IPS-11a (cell line): Measurements from ENCODE around the gene ADCY5.

Experiments
- H3K4me3 ChIP-seq: one replicate; pipeline ENCODE4 v1.5.1; 2013; ENCODE audit warnings: low read depth, low read length, control low read depth

ADCY5 gene

GRCh38 chr3:123346021-123346420 is 102.9 kb downstream of the ADCY5 start:
- no peak overlapping the region for H3K4me3 ChIP-seq

GRCh38 chr3:123344907-123345594 is 103.8 kb downstream of the ADCY5 start:
- no peak overlapping the region for H3K4me3 ChIP-seq

GRCh38 chr3:123344175-123344906 is 104.5 kb downstream of the ADCY5 start:
- no peak overlapping the region for H3K4me3 ChIP-seq

DNA sequence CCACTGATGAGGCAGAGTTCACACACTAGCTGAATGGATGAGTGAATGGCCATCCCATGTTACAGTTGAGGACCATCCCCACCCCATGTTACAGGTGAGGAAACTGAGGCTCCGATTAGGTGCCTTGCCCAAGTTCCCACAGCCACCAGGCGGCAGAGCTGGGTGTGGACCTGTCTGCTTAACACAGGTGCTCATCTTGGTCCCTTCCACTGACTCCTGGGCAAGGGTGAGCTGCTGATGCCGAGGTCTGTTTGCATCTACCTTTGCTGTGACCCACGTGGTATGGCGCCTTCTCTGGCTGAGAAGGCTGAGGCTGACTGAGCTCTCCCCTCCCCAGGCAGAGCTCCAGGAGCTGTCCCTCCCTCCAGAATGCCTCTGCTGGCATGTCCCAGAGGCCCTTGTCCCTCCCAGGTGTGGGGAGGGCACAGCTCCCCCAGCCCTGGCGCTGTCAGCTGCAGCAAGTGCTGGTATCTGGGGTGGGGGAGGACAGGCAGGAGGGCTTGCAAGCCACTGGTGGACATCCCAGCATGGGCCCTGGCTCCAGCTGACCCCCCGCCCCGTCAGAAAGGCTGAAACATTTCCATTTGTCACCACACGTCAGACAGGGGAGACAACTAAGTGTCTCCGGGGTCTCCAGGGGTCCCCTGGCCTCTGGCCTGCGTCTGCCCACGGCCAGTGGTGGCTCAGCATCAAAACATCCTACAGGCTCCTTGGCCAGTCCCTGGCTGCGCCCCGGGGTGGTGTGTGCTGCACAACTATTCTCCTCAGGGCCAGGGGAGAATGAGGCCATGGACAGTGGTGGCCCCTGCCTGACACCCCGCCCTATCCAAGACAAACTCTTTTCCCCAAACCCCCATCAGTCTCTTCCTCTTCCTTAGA is 105.4 kb downstream of the ADCY5 start:
- H3K4me3 ChIP-seq: no peak overlapping the region

DNA sequence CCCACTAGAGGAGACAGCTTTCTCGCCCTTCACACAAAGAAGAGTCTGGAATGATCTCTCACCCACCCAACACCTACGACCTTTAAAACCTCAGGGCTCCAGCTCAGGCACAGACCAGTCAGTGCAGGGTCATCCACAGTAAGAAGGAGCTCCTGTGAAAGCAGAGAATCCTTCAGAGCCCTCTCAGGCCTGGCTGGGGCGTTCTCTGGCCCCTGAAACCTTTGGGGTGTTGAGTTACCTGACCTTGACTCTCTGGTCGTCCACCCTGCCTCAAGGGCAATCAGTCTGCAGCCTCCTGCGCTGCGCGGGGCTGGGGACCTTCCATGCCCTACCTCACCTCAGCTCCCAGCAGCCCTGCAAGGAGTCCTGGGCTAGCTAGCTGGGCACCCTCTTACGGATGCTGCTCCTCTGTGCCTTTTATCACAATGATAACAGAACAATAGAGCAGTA is 106.2 kb downstream of the ADCY5 start:
- no peak overlapping the region for H3K4me3 ChIP-seq

DNA sequence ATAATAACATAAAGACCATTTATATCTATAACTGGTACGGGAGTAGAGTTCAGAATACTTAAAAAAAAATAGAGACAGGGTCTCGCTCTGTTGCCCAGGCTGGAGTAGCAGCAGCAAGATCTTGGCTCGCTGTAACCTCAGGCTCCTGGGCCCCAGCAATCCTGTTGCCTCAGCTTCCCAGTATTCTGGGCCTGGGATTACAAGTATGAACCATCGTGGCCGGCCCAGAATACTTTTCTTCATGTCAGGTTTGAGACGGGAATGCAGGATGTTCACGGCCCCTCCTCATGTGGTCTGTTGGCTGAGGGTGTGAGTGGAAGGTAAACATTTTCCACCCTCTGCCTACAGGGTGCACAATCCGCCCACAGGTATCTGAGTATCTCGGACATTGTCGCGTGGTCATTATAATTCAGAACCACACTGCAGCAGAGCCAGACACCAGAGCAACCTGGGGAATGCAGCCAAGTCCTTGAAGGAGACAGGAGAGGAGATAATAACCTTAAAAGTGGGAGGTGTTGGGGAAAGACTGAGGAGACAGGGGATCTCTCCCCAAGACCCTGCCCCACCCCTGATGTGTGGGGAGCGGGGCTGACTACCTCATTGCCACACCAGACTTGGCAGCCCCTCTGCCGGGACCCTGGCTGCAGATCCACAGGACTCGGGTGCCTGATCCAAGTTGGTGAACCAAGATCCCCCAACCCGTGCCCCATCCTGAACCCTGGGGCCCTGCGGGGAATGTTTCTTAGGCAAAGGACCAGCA is 106.8 kb downstream of the ADCY5 start:
- H3K4me3 ChIP-seq: no peak overlapping the region

DNA sequence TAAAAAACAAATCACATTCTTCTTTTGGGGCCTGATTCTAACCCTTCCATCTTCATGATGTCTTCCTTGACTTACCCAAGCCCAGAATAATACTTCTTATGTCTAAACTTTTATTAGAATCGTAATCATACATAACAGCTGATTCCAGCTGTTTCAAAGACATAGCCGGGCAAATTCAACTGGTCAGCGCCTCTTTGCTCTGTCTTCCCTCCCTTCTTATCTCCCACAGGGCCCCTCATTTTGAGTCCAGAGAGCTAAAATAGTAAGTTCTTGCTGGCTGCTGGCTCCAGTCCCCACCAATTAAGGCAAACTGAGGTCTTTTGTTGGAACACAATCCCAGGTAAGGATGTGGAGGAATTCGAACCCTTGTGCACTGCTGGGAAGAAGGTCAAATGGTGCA is 108.6 kb downstream of the ADCY5 start:
- no peak overlapping the region for H3K4me3 ChIP-seq

- H3K4me3 ChIP-seq: no peak overlapping the region
Measured at GRCh38 chr3:123339302-123339701, 109.6 kb downstream of the ADCY5 start.

DNA sequence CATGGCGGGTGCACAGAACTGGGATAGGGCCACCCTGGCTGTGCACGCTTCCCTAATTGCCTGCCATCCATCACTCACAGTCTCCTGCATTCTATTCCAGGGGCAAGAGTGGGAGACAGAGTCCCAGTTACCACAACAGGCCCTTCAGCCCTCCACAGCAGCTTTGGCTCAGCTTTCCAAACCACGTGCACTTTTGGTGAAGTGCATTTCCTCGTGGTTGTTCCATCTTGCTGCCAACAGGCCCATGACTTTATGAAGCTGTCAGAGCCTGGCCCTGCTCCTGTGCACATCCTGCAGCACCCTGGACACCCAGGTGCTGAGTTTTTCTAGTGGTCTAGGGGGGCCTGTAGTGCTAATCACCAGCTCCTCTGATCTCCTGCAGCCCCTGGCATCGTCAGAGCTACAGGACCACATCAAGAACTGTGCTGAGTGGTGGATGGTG is 110.2 kb downstream of the ADCY5 start:
- H3K4me3 ChIP-seq: no peak overlapping the region

GRCh38 chr3:123337948-123338619 is 110.8 kb downstream of the ADCY5 start:
- H3K4me3 ChIP-seq: no peak overlapping the region

DNA sequence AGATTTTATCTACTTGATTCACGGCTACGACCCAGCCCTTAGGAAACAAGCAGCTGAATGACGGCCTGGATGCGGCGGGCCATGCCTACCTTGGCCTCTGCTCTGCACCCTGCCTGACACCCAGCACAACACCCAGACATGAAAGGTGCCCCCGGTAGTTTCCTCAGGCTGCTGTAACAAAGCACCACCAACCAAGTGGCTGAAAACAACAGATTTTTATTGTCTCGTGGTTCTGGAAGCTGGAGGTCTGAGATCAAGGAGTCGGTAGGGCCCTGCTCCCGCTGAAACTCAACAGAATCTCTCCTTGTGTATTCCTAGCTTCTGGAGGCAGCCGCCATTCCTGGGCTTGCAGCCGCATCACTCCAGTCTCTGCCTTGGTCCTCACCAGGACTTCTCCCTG is 111.7 kb downstream of the ADCY5 start:
- no peak overlapping the region for H3K4me3 ChIP-seq

- H3K4me3 ChIP-seq: no peak overlapping the region
Measured at GRCh38 chr3:123336441-123336851, 112.4 kb downstream of the ADCY5 start.

DNA sequence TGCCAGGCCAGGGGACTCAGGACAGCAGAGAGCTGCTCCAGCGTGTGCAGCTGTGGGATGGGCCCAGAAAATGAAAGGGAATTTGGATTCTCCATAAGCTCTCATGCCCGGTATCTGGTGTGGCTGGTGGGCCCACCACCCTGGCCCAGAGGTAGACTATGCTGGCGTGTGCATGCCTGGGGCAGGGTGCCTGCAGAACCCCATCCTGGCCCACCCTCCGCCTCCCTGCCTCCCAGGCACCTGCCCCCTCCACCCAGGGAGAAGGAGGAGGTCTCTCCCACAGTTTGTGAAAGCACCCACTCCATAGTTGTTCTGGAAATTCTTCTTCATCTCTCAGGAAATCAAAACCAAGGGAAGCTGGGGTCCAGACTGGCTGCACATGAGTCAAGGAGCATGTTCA is 112.9 kb downstream of the ADCY5 start:
- no peak overlapping the region for H3K4me3 ChIP-seq

DNA sequence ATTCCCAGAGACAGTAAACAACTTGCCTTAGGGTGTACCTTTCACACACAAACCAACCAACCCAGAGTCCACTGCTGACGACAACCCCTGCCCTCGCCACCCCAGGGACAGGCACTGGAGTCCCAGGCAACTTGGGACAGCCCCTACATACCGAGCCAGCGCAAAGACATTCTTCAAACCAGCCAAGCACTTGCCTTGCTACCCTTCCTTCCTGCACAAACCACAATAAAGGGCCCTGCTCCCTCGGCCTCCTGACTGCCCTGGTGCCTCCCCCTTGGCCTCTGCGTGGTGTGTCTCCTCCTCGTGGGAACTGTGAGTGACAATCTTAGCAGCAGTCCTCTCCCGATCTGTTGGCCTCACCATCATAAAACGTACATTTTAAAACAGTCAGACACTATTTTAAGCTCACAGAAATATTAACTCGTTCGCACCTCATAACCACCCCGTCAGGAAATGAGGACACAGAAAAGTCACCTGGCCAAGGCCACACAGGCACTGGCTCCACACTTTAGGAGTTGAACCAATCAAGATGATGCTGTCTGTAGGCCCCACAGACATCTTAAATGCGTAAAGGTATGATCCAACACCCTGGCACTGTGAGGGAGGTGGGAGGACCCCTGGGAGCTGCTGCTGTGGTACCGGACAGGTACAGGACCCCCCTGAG is 113.8 kb downstream of the ADCY5 start:
- no peak overlapping the region for H3K4me3 ChIP-seq

- no peak overlapping the region for H3K4me3 ChIP-seq
Measured at GRCh38 chr3:123334056-123334455, 114.8 kb downstream of the ADCY5 start.

DNA sequence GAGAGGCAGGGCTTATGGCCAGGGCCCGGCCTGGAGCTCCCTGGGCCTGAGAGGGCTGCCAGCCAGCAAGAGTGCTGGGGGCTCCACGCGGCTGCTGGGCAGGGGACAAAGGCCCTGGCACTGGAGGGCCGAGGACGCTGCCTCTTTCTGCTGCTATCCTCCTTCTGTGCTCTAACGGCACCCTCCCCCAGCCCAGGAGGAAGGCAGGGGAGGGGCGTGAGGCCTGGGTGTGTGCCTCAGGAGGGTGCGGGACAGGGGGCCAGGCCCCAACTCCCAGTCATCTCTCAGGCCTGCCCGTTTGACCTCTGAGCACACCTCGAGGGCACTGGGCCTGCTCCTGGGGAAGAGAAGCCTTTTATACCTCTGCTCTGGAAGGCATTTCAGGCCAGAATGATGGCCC is 115.5 kb downstream of the ADCY5 start:
- H3K4me3 ChIP-seq: no peak overlapping the region

- no peak overlapping the region for H3K4me3 ChIP-seq
Measured at GRCh38 chr3:123332124-123332641, 116.7 kb downstream of the ADCY5 start.

- H3K4me3 ChIP-seq: no peak overlapping the region
Measured at GRCh38 chr3:123331651-123332050, 117.2 kb downstream of the ADCY5 start.

- no peak overlapping the region for H3K4me3 ChIP-seq
Measured at GRCh38 chr3:123331006-123331405, 117.9 kb downstream of the ADCY5 start.
